GM12865 (cell line): ENCODE data around the gene MSRB3.

ENCODE experiments used
- DNase-seq: peaks from one replicate; pipeline ENCODE4 v3.0.0; 2010; ENCODE audit warnings: low read depth
- H3K4me3 ChIP-seq: 2 replicates; pipeline ENCODE4 v1.5.1; 2011; ENCODE audit warnings: mild to moderate bottlenecking, low read depth, low read length, control low read depth
- TF ChIP-seq, protein P1 (sequence below): IDR thresholded peaks from 2 replicates; pipeline ENCODE4 v1.5.1; 2011; ENCODE audit warnings: low read length, control low read depth, low read depth, inconsistent platforms; ENCODE audit not compliant: insufficient read depth; ENCODE audit errors: missing control alignments

MSRB3 gene

DNA sequence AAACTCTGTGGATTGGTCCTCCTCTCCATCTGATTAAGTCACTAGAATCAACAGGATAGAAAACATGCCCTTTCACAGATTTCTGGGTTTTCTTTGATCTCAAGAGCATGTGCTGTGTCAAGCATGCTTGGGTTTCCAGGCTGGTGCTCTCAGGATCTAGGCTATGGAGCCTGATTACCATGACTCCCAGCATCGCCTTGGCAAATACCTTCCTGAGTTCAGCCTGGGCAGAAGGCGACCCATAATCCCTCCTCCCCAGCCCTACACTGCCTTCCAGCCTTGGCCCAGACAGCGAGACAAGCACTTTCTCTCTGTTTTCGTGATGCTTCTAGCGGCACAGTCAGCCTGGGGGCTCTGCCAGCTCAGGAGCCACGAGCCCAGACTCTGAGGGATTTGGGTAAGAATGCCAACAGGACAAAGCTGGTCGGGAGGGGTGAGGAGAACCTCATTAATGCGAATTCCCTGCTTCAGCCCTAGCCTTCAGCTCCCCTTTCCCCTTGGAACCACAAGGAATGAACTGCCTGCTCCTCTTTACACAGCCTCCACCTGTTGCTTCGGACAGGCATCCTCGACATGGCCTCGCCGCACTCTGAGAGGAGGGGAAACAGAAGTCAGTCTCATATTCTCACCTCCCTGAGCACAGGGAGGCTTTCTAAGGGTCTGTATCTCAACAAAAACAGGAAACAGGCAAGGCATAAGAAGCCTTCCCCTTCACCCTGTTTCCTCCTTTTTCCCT lies 227.1 kb downstream of the MSRB3 start:
- no peak overlapping the region for H3K4me3 ChIP-seq
- TF ChIP-seq, protein P1, sequence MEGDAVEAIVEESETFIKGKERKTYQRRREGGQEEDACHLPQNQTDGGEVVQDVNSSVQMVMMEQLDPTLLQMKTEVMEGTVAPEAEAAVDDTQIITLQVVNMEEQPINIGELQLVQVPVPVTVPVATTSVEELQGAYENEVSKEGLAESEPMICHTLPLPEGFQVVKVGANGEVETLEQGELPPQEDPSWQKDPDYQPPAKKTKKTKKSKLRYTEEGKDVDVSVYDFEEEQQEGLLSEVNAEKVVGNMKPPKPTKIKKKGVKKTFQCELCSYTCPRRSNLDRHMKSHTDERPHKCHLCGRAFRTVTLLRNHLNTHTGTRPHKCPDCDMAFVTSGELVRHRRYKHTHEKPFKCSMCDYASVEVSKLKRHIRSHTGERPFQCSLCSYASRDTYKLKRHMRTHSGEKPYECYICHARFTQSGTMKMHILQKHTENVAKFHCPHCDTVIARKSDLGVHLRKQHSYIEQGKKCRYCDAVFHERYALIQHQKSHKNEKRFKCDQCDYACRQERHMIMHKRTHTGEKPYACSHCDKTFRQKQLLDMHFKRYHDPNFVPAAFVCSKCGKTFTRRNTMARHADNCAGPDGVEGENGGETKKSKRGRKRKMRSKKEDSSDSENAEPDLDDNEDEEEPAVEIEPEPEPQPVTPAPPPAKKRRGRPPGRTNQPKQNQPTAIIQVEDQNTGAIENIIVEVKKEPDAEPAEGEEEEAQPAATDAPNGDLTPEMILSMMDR: no peak
- DNase-seq: no peak

DNA sequence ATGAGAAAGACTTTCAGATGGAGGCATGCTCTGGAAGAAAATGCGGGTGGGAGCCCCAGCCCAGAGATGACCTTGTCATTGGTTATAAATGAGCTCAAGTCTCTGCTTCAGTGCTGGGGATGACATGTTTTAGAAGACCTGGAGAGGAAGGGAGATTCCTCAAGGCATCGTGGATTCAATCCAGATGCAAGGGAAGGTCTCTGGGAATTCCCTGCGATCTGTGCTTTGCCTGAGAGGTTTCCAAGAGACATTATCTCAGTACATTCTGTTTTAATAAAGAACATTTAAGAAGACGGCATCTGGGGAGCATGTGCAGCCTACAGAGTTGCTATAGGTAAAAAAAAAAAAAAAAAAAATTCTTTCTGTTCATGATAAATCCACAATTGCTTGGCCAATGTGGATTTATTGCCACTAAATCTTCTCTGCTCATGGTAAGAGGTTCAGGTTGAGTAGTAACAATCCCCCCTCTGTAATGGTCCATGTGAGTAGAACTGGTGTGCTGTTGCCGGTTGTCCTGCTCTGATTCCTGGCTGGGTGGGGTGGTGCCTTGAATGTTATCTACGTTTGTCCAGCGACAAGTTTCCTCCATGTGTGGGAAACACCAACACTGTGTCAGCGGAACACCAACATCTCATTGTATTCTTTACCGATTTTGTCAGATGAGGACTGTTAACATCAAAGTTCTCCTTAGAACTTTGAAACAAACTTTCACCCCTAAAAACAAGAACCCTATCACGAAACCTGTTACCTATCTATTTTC lies 230.0 kb downstream of the MSRB3 start:
- no peak overlapping the region for H3K4me3 ChIP-seq
- TF ChIP-seq, protein P1: no peak
- no peak for DNase-seq

DNA sequence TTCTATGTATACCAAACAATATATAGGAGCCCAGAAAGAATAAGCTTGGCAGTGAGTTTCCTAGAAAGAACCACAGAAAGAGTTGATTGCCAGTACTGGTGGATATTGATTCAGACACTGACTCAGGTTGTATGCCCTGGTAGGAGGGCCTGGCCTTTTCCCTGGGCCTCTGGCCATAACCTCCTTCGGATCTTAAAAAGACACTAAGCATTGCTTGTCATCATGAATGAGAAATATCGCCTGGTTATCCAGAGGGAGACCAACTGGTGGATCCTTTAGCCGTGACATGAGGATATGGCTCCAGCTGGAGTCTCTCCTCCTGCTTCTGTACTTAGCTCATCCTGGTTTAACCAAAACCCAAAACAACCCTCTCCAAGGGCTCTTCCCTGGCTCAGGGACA lies 231.5 kb downstream of the MSRB3 start:
- TF ChIP-seq, protein P1: no peak
- no peak overlapping the region for H3K4me3 ChIP-seq
- DNase-seq: no peak

DNA sequence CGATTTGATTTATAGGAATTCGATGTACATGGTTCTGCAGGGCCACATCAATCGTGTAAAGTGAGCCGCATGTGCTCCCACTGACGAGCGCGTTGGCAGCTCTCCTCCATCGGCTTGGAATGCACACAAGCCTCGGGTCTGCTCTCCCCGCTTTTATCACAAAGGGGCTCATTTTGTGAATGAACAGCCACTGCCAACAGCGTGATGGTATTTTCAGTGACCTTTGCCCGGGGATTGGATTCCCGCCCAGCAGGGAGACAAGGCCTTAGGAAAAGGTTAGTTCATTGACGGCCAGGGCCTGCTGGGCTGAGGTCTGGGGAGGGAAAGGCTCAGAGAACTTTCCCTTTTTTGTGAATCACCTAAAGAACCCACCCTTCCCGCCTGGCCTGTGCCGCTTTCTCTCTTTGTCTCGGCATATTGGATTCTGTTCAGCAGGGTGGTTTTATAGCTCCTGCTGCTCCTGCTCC lies 232.1 kb downstream of the MSRB3 start:
- TF ChIP-seq, protein P1: no peak
- H3K4me3 ChIP-seq: no peak overlapping the region
- no peak for DNase-seq

DNA sequence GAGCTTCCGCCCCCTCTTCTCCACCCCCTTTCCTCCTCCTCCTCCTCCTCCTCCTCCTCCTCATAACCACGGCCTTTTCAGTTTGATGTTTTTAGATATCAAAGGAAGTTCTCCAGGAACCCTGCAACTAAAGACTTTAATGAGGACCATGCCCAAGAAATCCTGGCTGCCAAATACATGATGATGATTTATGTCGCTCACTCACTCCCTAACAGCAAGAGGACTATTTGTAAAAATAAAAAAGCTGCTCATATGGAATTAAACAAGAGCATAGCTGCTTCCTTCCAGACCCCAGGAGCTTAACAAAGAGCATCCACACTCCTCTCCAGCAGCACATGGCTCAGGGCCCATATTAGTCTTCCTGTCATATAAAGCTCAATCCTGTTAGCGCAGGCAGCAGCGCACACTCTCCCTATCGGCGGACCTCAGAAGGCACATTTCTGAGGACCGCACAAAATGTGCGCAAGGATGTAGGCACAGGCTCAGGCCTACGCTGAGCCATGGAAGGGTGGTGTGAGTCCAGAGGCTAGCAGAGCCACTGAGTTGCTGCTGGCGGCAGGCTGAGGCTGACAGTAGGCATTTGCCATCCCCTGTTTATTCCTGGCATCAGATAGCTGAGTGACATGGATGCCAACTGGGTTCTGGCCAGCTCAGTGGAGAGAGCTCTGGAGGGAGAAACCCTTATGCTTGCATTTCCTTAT lies 232.8 kb downstream of the MSRB3 start:
- no peak overlapping the region for H3K4me3 ChIP-seq
- DNase-seq: no peak
- TF ChIP-seq, protein P1: no peak

DNA sequence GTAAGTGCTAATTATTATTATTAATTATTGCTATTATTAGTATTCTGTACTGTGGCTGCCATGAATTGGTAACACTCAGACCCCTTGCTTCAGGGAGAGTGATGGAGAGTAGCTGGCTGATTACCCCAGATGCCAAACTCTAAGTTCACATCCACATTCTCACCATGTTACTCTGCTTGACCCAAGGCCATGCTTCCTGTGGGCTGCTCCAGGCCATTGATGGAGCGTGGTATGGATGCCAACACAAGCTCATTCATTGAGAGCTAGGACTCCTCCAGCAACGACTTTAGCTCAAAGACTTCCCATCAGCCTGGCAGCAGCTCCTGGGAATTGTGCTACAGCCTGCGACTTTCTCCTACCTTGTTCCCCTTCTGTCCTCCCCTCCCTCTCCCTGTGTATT lies 233.4 kb downstream of the MSRB3 start:
- H3K4me3 ChIP-seq: no peak overlapping the region
- TF ChIP-seq, protein P1: no peak
- DNase-seq: no peak
